ENCODE data around the gene FBN1. TPM values are rescaled to one million over a fixed set of nuclear protein-coding genes. Genes with fewer than 3 reads are reported as not detected.

FBN1 gene
- 48.0 and 108 TPM in 2 replicates for total RNA-seq

DNA sequence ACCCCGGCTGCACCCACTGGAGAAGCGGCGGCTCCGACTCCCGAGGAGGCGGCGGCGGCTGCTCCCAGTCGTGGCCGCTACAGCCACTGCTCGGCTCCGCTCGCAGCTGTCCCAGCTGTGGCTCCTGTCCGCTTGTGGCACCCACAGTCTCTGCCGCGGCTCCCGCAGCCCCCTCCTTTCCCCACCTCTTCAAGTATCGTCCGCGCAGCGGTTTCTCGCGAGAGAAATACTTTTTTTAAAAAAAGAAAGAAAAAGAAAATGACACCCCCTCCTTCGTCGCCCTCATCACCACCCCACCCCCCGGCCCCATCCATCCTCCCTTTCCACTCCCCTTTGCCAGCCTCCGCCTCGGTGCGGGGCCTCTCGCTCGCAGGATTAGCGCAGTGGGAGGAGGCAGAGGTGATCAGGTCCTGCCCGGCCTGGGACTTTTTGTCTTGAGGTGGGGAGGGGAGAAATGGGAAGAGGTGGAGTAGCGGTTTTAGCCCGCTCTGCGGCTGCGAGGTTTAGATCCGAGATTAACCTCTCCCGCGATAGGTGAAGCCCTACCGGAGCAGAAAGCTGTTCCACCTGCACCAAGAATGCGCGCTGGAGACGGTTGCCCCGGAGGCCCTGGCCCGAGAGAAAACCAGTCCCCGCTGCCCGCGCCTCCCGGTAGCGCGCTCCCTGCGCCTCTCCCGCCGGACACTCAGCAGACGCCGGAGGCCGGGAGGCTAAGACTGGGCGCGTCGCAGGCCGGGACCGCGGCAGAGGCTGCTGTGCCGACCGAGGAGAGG is at the start of gene FBN1:
TSS of gene FBN1 (minus strand) at position 152 of the 773 bp plus-strand sequence. CDS start 940 bp downstream, outside the sequence.

Other genes starting within 250 kb of the FBN1 start
- gene CEP152, start 165.4 kb upstream of the FBN1 start, total RNA-seq, result 21.8 and 23.9 TPM in 2 replicates
- 238 and 246 TPM in 2 replicates for gene EID1, start 232.4 kb upstream of the FBN1 start, total RNA-seq